Lung (tissue), 12 donors: ENCODE data around the gene NENF. TPM values are rescaled to one million over a fixed set of nuclear protein-coding genes. Genes with fewer than 3 reads are reported as not detected.

Source experiments
- ATAC-seq: fragments of 200-7000 bp; cut with Tn5 transposase; one replicate; pipeline ENCODE4 v1.9.1; 2020; ENCODE audit warnings: moderate number of reproducible peaks; ENCODE audit not compliant: insufficient read depth, low FRiP score
- DNase-seq, 3 donors: peaks; one replicate each; pipeline ENCODE4 v3.0.0-alpha.2; 2013 to 2017
- H3K27ac ChIP-seq, 2 donors: one replicate each; pipeline ENCODE4 v1.5.1; 2013; ENCODE audit warnings: mild to moderate bottlenecking in 2 of 2, moderate library complexity in 2 of 2, control low read depth in 1 of 2, inconsistent platforms in 1 of 2, low read depth in 1 of 2, low read length in 1 of 2
- H3K27me3 ChIP-seq, 3 donors: one replicate each; pipeline ENCODE4 v1.5.1; 2013; ENCODE audit warnings: low read length in 2 of 3; ENCODE audit not compliant: control insufficient read depth in 3 of 3, insufficient read depth in 3 of 3
- H3K36me3 ChIP-seq, 4 donors: one replicate each; pipeline ENCODE4 v1.5.1; 2013; ENCODE audit warnings: low read length in 4 of 4, mild to moderate bottlenecking in 1 of 4, moderate library complexity in 1 of 4; ENCODE audit not compliant: control insufficient read depth in 4 of 4, insufficient read depth in 4 of 4
- H3K4me1 ChIP-seq, 5 donors: one replicate each; pipeline ENCODE4 v1.5.1; 2013; ENCODE audit warnings: low read length in 5 of 5, mild to moderate bottlenecking in 2 of 5, moderate library complexity in 1 of 5; ENCODE audit not compliant: control insufficient read depth in 5 of 5, insufficient read depth in 5 of 5
- H3K4me3 ChIP-seq: one replicate; pipeline ENCODE4 v1.5.1; 2013; ENCODE audit warnings: mild to moderate bottlenecking, control low read depth, moderate library complexity
- H3K9ac ChIP-seq, 2 donors: one replicate each; pipeline ENCODE4 v1.5.1; 2013; ENCODE audit warnings: low read length in 2 of 2, control low read depth in 1 of 2; ENCODE audit not compliant: insufficient read depth in 1 of 2
- H3K9me3 ChIP-seq, 4 donors: one replicate each; pipeline ENCODE4 v1.5.1; 2013; ENCODE audit warnings: low read length in 3 of 4, mild to moderate bottlenecking in 1 of 4, moderate library complexity in 1 of 4; ENCODE audit not compliant: control insufficient read depth in 4 of 4, insufficient read depth in 3 of 4
- CTCF ChIP-seq: IDR thresholded peaks from 2 replicates; pipeline ENCODE4 v1.5.1; 2012; ENCODE audit warnings: mild to moderate bottlenecking; ENCODE audit errors: control extremely low read depth, extremely low read depth
- WGBS, 2 donors: extraction: QIAGEN DNeasy Blood & Tissue Kit; methylation state at CpG; one replicate each; pipeline ENCODE4 v1.1.7; 2013; 5-methylcytosine and 5-hydroxymethylcytosine counted together
- polyA plus RNA-seq, 2 donors: library from polyadenylated mRNA; stranded (reverse); fragments of 200-250 nt; gene quantifications; one replicate each; pipeline ENCODE4 v1.2.1, GENCODE V29; 2013
- total RNA-seq, 2 donors: library from RNA; depleted of rRNA in 1 of 2; stranded (reverse); fragments of >200 nt in 1 of 2; gene quantifications; one replicate each; pipeline ENCODE4 v1.2.1, GENCODE V29; 2014 to 2021
- donor health status: control.
- donor health status: control.
- donor health status: Bipolar disorder and iron deficiency.
- donor health status: healthy.
- donor health status: DM: yes; HTN: yes; CAD: no.

Gene NENF
- total and polyA plus RNA-seq, 4 donors = 27.1 to 94.7 (median 43.5) TPM

DNA sequence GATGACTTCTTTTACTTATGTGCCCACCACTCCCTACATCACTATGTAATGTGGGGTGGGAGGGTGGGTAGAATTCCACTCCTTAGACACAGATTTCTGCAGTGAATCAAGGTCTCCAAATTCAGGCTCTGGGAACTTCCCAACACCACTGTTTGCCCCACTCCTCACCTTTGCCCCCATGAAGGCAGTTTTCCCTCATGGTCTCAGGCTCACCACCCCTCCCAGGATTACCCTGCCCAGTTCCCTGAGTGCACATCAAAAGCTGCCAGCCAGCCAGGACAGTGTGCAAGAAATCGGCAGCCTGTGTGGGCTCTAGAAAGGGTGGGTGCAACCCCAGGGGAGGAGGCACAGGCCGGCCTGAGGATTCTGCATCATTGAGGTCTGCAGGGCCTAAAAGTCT is 14.8 kb downstream of the NENF start:
- Histone ChIP-seq H3K4me1 (peaks cover 0 to 2% (median 0%) of the 10 kb centered on the region in 5 donors), H3K9ac (no peak overlapping the region), H3K36me3 (peaks cover 0 to 15% (median 10%) of the 10 kb centered on the region in 4 donors), H3K4me3 (no peak overlapping the region), H3K9me3 (no peaks in the 10 kb centered on the region), H3K27me3 (no peaks in the 10 kb centered on the region), H3K27ac (no peak overlapping the region)
- no peak for TF ChIP-seq CTCF
- no peak for DNase-seq
- no peak for ATAC-seq
- WGBS, 2 donors = 82 to 83% methylated on average over 2 of the region's 2 CpGs

DNA sequence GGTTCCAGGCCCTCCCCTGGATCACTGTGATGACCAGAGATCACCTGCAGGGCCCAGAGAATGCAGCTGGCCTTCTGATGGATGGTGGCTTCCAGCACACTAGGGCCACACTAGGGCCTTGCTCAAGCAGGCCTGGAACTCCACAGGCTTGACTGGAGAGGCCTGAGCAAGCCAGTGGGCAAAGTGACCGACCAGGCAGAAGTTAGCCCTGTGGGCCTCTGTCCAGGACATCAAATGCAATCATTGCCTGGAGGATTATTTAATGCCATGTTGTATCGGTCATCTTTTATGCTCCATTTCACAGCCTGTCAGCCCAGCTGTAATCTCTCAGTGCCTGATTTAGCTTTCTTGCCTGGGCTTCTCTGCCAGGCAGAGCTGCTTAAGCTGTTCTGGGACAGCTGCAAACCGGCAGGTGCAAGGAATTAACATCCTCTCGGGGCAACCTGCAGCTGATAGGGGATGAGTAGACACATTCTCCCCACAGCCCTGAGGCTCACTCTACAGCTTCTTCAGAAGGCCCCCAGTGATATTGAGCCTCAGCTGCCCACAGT is 17.7 kb downstream of the NENF start:
- Histone ChIP-seq H3K27ac (no peak overlapping the region), H3K36me3 (peaks cover 0 to 13% (median 5%) of the 10 kb centered on the region in 4 donors), H3K9ac (no peak overlapping the region), H3K9me3 (no peaks in the 10 kb centered on the region), H3K27me3 (no peaks in the 10 kb centered on the region), H3K4me3 (no peak overlapping the region), H3K4me1 (peaks cover 0 to 10% (median 1%) of the 10 kb centered on the region in 5 donors)
- no peak for TF ChIP-seq CTCF
- 87 to 91% methylated on average over 4 of the region's 4 CpGs for WGBS, 2 donors
- DNase-seq (no peak), ATAC-seq (no peak)

DNA sequence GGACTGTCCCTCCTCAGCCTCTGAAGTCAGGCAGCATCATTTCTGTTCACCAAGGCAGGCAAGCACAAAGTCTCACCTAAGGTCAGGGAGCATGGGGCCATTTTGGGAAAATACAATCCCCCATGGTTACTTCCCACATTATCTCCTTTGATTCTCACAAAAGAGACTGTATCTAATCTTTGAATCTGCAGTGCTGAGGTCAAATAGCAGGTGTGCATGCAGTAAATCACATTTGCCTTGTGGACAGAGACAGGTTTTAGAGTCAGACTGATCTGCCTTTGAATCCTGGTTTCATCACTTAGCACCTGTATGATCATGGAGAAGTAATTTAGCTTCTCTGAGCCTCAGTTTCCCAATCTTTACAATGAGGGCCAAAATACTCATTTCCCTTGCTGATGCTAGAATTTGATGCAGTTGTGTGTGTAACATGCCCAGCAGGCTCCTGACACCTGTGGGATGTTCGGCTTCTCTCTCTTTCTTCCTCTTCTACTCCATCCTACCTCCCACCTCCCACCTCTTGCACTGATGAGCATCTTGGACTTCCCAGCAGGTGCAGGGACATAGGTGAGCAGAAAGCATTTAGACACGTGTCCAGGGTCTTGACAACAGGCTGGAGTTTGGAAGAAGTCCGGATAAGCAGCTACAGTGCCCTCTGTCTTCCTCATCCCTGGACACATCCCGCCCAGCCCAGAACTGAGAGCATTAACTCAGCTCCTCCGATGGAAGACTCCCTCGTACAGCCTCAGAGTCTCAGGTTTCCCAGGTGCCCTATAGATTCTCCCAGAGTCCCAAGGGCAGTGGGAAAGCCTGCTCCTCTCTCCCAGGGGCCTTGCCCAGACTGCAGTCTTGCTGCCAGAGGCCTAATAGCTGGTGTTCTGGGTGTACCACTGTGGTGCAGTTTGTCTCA is 18.9 kb downstream of the NENF start:
- Histone ChIP-seq H3K27me3 (no peaks in the 10 kb centered on the region), H3K9ac (no peak overlapping the region), H3K27ac (no peak overlapping the region), H3K4me1 (peaks cover 0 to 10% (median 3%) of the 10 kb centered on the region in 5 donors), H3K4me3 (no peak overlapping the region), H3K36me3 (peaks cover 0 to 2% (median under 1%) of the 10 kb centered on the region in 4 donors), H3K9me3 (no peaks in the 10 kb centered on the region)
- no peak for TF ChIP-seq CTCF
- no peak for DNase-seq
- 89% methylated on average over 6 of the region's 6 CpGs for WGBS, 2 donors
- no peak for ATAC-seq
